Measurements from ENCODE around the gene CEP70. TPM values are rescaled to one million over a fixed set of nuclear protein-coding genes. Genes with fewer than 3 reads are reported as not detected.
"Not testable (repeated sequence)": the region's sequence is repeated elsewhere in the genome, so short reads cannot be mapped to it uniquely, and the experiment has no call there.

CEP70 gene
- total RNA-seq, 4 donors from 2014 or later: 10.2 to 13.5 (median 12.2) TPM

DNA sequence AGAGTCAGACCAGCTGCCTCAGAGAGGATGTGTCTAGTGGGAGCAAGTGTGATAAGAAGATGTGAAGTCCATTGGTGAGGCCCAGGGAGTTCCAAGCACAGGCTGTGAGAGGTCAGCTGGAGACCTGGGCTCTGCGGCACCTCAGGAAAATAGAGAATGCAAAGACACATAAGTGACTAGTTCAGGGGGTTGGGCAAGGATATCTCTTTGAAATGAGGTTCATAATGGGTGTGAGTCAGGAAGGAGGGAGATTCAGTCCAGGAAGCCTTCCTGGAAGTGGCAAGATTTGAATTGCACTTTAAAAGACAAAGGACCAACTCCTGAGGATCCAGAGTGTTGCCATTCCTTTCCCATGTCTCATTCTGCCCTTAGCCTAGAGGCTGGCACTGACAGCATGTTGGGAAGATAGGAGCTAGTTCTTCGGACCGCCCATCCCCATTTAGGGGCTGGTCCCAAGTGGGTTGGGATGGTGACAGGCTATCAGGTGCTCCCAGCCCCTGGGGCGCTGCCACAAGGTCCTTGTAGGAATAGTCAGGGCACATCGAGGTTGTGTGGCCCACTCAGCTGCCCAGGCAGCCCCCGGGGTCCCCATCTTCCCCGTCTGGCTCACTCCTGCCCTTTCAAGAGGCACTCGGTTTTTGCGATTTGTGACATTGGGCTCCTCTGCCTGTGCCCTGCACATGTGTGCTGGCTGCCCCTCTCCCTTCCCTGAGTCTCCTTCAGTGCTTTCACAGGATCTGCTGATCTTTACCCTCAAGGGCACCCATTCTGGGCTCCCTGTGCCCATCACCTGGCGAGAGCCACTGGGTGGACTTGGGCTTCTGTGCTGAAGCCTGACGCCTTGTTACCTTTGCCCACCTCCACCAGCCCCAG, 136.0 kb downstream of the CEP70 start:
- DNase-seq (ENCODE audit: low spot score in 2 of 2): peak in 1 of 2 donors; percentile 54
- no peak for TF ChIP-seq POLR2A (IDR thresholded peaks at IDR 0.05)
- TF ChIP-seq, protein P1, sequence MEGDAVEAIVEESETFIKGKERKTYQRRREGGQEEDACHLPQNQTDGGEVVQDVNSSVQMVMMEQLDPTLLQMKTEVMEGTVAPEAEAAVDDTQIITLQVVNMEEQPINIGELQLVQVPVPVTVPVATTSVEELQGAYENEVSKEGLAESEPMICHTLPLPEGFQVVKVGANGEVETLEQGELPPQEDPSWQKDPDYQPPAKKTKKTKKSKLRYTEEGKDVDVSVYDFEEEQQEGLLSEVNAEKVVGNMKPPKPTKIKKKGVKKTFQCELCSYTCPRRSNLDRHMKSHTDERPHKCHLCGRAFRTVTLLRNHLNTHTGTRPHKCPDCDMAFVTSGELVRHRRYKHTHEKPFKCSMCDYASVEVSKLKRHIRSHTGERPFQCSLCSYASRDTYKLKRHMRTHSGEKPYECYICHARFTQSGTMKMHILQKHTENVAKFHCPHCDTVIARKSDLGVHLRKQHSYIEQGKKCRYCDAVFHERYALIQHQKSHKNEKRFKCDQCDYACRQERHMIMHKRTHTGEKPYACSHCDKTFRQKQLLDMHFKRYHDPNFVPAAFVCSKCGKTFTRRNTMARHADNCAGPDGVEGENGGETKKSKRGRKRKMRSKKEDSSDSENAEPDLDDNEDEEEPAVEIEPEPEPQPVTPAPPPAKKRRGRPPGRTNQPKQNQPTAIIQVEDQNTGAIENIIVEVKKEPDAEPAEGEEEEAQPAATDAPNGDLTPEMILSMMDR (IDR thresholded peaks at IDR 0.05): no peak
- 84 to 86% methylated on average over 11 of the region's 11 CpGs for WGBS, 2 donors
- no peak overlapping the region for H3K4me3 ChIP-seq (ENCODE audit: low read depth, poor library complexity, severe bottlenecking)
- intact Hi-C loops (cut with DNase I; ENCODE audit: low total_unique reads): no loop called here

DNA sequence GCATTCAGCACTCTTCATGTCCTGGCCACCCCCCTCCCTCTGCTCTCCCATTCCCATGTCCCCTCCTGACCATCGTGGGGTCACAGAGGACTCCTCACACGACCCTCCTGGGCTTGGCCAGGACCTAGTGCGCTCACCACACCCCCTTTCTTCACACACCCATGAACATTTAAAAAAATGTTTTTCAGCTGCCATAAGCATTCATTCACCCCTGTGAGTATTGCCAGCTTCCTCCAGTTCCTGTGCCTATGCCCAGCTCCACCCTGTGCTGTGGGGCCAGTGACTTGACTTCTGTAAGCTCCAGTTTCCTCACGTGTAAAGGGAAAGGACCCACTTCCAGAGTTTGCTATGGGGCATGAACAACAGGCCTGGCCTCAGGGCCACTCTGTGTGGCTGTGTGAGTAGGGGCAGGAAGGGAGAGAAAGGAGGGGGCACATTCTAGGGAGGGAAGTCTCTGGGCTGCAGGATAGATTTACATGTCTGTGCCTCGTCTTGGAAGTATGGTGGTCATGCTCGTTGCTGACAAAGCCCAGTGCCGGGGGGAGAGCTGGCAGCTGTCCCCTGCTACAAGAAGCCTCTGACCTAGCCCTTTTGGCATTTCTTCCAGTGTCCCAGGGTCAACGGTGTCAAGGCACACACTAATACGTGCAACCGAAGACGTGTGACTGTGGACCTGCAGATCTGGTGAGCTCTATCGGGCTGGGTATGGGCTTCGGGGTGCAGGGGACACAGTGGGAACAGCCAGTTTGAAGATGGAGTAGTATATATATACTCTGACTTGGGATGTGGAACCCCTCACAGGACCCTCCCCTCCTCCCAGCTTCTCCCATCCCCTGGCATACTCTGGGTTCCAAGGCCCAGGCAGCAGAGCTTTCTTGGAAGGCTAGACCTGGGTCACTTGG, 136.8 kb downstream of the CEP70 start:
- peak in 1 of 2 donors; percentile 45 for DNase-seq (ENCODE audit: low spot score in 2 of 2)
- no peak for TF ChIP-seq POLR2A (IDR thresholded peaks at IDR 0.05)
- TF ChIP-seq, protein P1 (IDR thresholded peaks at IDR 0.05): no peak
- intact Hi-C loops (cut with DNase I; ENCODE audit: low total_unique reads): no loop called here
- no peak overlapping the region for H3K4me3 ChIP-seq (ENCODE audit: low read depth, poor library complexity, severe bottlenecking)
- WGBS, 2 donors: 75 to 76% methylated on average over 13 of the region's 13 CpGs

DNA sequence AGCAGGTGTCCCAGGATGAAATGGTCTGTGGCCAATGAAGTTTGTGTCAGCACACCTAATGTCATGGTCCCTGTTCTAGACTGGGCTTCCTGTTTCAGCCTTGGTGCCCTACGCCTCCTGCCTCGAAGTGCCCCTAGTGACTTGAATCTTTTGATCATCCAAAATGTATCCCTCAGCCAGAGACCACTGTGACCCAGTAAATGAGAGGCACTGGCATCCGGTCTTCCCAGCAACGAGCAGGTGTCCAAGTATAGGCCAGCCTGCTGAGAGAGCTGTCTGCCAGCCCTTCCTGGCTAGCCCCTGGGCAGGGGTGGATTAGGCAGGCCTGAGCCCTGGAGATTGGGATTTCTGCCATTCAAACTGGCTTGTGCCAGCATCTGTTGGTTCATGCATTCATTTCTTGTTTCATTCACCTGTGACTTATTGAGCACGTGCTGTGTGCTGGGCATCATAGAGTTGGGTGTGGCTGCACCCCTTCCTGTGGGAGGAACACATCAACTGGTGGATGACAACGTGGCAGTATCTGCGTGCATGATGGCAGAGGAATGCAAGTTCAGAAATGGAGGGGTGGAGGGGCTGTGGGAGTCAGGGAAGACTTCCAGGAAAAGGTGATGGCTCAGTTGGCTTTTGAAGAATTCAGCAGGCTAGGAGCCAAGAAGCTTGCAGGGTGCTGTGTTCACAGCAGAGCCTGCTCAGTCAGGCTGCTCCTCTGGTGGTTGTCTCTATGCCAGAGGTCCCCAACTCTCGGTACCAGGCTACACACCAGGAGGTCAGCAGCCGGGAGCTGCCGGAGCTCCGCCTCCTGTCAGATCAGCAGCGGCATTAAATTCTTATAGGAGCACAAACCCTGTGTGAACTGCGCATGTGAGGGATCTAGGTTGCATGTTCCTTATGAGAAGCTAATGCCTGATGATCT, 138.0 kb downstream of the CEP70 start:
- WGBS, 2 donors: 60 to 63% methylated on average over 13 of the region's 13 CpGs
- peak in 1 of 2 donors; percentile 61 for DNase-seq (ENCODE audit: low spot score in 2 of 2)
- intact Hi-C loops (cut with DNase I; ENCODE audit: low total_unique reads): no loop called here
- no peak overlapping the region for H3K4me3 ChIP-seq (ENCODE audit: low read depth, poor library complexity, severe bottlenecking)
- TF ChIP-seq, protein P1 (IDR thresholded peaks at IDR 0.05): no peak
- no peak for TF ChIP-seq POLR2A (IDR thresholded peaks at IDR 0.05)

DNA sequence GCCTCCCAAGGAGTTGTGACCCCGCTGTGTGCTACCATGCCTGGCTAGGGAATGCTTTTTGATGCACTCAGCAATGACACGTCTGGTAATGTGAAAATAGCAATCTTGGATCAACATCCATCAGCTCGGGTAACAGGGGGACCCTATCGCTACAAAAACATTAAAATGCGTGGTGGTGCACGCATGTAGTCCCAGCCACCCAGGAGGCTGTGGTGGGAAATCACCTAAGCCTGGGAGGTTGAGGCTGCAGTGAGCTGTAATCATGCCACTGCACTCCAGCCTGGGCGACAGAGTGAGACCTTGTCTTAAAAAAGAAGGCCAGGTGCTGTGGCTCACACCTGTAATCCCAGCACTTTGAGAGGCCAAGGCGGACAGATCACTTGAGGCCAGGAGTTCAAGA, 140.1 kb downstream of the CEP70 start:
- 89 to 94% methylated on average over 8 of the region's 8 CpGs for WGBS, 2 donors
- peak in 1 of 2 donors; percentile 62 for DNase-seq (ENCODE audit: low spot score in 2 of 2)
- intact Hi-C loops (cut with DNase I; ENCODE audit: low total_unique reads); H3K4me3 ChIP-seq (ENCODE audit: low read depth, poor library complexity, severe bottlenecking): not testable (repeated sequence)

DNA sequence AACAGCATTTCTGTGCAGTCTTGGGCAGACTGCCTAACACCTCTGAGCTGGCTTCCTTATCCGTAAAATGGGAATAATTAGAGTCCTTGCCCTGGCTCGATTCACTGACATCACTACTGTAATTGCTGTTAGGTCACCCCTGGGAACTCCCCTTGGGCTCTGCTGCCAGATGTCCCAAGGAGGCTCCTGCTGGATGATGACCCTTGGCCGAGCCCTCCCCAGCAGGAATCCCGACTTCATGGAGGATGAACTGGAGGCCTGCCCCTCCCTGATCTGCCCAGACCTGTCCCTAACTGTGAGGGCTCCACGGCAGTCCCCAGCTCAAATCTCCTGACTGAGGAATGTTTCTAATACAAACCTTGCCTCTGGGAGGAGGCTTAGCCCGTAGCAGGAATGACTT, 141.6 kb downstream of the CEP70 start:
- 30 to 41% methylated on average over 4 to 6 of the region's 6 CpGs for WGBS, 2 donors
- peak in 1 of 2 donors; percentile 58 for DNase-seq (ENCODE audit: low spot score in 2 of 2)

More for the DNA sequence above, 141.6 kb downstream of the CEP70 start:
- H3K4me3 ChIP-seq (ENCODE audit: low read depth, poor library complexity, severe bottlenecking): no peak overlapping the region
- intact Hi-C loops (cut with DNase I; ENCODE audit: low total_unique reads): no loop called here
- no peak for TF ChIP-seq POLR2A (IDR thresholded peaks at IDR 0.05)
- TF ChIP-seq, protein P1 (IDR thresholded peaks at IDR 0.05): no peak
